GM18502 (cell line): Measurements from ENCODE around the gene MKNK2.

Experiments
- ATAC-seq: cut with Tn5 transposase; IDR thresholded peaks from one replicate; pipeline ENCODE4 v1.9.1; 2021; ENCODE audit warnings: mild to moderate bottlenecking; ENCODE audit not compliant: unreplicated experiment, poor library complexity

MKNK2 gene

DNA sequence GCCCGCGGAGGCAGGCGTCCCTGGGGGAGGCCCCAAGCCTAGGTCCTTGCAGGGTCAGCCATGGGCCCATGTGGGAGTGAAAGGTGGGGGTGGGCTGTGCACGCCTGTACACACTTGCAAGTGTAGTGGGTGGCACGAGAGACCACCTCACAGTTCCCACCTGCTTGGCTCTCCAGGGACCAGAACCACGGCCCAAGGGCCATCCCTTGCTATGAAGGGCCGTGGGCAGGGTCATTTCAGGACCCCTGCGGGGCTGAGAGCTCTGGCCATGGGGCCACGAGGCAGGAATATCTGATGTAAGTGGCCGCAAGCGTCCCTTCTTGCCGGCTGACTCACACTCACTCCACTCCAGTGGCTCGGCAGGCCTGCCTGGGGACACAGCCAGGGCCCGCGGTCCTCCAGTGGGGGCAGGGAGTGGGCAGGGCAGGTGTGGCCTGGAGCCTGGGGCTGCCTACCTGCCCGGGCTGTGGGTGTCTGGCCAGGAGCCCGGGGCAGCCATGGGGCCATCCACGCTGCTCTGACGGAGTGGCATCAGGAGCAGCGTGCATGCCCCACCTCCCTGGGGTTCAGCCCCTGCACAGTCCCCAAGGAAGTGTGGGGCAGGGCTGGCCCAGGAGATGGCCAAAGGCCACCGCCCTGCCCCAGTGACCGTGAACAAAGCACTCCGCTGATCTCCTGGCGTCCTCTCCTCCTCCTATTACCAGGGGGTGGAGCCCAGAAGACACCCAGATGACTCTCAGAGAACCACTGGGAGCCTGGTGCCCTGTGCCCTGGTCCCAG, 8.6 kb upstream of the MKNK2 start:
- ATAC-seq: no peak

GRCh38 chr19:2058570-2059421, 7.8 kb upstream of the MKNK2 start:
- no peak for ATAC-seq

- no peak for ATAC-seq
Observed at GRCh38 chr19:2057484-2058469, 6.7 kb upstream of the MKNK2 start.

DNA sequence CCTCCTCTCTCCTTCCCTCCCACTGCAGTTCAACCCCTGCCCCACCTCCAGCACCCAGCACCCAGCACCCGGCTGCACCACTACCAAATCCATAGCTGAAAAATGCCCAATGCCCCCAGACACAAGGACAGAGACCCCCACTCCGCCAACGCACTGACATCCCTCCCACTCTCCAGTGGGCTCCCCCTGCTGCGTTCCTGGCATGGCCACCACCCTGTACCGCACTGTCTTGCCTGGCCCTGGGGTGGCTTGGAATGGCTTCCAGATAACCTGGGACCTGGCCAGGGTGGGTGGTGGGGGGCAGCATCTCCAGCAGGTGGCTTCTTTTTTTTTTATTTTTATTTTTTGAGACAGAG, 5.8 kb upstream of the MKNK2 start:
- no peak for ATAC-seq

DNA sequence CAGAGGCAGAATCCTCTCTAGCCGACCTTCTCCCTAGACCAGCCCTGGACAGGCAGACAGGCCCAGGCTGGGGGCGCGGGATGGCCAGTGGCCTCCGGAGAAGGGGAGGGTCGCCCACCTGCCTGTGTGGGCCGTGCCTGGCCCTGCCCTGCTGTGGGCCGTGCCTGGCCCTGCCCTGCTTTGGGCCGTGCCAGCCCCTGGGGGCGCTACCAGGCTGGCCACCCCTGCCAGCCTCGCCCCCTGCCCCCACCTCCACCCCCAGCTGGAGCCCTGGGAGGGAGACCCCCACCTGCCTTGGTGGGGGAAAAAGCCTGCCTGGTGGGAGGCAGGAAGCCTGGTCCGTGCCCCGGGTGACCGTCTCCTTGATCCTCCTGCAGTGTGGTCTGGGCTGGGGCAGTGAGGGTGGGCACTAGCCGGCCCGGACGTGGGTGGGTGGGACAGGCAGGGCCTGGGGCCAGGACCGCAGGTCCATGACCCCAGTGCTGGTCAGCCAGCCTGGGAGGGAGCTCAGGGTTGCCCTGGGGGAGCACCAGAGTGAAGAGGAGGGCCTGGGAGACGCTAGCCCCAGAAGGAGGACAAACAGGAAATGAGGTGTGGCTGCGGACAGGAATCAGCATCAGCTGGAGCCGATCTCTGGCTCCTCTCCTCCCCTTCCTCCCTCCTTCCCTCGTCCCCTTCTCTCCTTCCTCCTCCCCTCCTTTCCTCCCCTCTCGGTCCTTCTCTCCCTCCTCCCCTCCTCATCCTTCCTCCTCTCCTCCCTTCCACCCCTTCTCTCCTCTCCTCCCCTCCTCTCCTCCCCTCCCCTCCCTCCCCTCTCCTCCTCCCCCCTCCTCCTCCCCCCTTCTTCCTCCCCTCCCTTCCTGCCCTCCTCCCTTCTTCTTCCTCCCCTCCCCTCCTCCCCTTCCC, 5.1 kb upstream of the MKNK2 start:
- no peak for ATAC-seq

DNA sequence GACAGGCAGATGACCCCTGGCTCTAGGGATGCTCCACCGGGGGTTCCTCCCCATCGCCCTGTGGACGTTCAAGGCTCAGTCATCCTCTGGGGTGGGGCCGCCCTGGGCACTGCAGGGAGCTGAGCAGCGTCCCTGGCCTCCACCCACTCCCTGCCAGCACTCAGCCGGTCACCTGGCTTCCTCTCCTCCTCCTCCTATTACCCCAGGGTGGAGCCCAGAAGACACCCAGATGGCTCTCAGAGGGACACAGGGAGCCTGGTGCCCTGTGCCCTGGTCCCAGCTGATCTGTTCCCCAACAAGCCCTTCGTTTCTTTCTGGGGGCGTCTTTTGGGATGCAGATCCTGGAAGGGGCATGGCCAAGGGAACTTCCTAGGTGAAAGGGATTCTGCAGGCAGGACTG, 3.7 kb upstream of the MKNK2 start:
- ATAC-seq: no peak

DNA sequence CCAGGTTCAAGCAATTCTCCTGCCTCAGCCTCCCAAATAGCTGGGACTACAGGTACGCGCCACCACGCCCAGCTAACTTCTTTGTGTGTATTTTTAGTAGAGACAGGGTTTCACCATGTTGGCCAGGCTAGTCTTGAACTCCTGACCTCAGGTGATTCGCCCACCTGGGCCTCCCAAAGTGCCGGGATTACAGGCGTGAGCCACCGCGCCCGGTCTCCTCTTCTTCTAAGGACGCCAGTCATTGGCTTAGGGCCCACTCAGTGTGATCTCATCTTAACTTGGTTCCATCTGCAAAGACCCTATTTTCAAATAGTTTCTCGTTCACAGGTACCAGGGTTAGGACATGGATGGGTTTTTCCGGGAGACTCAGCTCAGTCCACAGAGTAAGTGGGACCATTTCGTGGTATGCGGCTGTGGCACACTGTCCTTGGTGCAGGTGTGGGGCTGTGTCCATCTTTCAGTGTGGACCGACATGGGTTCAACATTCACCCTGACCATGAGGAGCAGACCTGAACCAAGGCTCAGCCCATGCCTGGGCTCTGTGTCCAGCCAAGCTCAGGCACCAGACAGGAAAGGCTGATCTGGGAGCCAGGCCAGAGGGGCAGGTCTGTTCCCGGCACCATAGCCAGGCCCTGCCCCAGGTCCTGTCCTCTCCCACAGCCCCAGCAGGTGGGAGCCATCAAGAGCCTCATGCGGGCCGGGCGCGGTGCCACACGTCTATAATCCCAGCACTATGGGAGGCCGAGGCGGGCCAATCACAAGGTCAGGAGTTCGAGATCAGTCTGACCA, 2.8 kb upstream of the MKNK2 start:
- no peak for ATAC-seq

DNA sequence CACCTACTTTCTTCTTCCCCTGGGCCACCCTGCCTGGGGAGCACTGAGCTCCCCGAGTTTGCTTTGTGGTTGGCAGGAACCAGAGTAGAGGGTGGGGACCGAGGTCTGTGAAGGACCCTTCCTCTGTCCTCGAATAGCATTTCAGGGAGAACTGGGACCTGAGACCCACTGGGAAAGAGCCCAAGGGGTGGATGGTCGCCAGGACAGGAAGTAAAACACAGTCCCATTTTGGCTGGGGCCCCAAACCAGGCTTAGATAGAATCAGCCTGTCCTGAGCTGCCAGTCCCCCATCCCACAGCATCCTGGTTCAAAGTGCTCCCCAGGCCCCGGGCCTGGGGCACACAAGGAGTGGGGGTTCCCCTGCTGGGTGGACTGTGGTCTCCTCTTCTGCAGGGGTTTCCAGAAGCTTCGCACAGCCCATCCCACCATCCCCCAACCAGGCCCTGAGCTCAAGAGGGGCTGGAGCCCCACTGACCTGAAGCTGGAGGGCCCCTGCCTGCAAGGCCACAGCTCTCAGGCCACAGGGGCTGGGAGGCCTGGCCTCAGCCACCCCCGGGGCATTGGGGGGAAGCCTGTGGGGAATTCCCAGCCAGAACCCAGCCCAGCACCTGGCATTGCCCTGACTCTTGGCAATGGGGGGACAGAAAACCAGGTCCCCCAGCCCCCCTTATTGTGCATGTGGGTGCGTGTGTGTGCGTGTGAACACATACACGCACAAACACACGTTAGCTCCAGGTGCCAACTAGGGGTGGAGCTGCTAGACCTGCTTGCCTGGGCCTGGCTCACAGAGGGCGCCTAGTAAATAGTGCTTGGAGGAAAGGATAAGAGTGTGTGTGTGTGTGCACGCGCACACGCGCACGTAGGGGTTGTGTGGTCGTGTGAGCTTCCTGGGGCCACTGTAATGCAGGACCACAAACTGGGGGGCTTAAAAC, 995 bp upstream of the MKNK2 start:
- no peak for ATAC-seq

DNA sequence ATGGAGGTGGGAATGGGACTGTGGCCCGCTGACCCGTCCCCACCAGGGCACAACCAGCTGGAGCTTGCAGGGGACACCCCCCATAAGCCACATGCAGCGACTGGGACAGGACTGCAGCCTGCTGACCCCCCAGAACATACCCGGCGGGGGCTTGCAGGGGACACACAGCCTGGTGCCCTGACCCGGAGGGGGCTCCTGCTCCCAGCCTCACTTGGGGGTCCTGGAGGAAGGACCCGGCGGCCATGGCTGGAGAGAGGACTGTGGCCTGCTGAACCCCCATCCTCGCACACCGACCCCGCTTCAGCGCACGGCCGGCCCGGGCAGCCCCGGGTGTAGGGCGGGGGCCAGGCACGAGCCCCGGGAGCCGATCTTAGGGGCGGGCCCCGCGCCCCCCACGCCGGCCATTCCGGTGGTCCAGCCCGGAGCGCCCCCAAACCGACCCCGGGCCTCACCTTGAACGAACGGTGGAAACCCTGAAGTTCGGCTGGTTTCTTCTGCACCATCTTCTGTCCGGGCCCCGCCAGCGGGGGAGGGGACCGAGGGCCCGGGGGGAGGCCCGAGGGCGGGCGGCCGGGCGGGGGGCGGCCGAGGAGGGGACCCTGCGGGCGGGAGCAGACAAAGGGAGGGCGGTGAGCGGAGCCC, 574 bp downstream of the MKNK2 start:
- peak; percentile 2 for ATAC-seq

DNA sequence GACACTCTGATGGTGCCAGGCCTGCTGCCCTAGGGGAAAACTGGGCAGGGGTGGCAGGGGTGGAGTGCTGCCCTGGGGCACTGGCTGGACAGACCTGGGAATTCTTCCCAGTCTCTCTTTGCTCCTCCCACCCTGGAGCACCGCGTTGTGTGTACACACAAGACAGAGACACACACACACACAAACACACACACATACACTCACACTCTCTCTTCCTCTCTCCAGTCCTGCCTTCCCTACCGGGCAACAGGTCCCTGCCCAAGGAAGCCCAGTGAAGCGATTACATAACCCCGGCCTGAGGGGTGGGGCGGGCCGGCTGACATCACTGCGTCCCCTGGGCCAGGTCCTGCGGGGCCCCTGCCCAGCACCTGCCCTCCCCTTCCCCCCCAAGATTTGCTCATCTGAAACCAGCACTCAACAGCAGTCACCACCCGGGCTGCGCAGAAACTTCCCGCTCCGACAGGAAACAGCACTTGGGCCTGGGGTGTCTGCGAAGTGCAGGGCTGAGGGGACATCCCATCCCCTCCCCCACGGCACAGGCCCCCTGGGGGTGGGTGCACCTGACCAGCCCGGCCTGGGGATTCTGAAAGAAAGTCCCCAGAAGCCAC, 1.2 kb downstream of the MKNK2 start:
- ATAC-seq: no peak

GRCh38 chr19:2048959-2049740, 1.9 kb downstream of the MKNK2 start:
- no peak for ATAC-seq

DNA sequence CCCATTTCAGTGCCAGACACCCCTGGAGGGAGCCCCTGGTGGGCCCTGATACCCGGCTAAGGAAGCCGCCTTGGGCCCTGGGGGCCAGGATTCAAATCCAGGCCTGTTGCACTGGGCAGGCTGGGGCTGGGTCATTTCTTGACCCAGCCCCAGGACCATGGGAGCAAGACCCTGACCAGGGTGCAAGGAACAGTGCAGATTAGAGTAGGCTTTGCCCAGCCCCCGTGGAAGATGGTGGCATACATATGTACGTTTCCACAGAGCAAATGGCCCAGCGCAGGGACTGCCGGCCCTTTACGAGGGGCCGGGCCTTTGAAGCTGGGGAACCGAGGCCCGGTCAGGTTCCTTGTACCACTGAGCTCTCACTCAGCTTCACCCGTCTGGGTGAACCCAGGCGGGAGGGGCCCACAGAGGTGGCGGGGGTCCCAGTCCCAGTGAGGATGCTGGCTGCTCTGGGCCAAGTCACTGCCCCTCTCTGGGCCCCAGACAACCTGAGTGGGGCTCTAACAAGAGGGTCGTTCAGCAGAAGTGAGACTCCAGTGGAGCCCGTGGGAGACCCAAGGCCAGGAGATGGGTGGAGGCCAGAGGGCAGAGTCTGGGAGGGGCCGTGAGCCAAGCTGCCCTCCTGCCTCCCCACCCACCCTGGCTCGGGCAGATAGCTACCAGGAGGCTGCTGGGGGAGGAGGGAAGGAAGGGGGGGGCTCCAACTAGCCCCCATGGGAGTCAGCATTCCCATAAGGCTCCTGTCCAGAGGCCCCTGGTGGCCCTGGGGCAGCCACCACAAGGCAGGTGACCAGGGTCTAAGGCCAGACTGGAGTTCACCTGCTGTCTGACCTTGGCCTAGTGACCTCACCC, 2.7 kb downstream of the MKNK2 start:
- no peak for ATAC-seq

DNA sequence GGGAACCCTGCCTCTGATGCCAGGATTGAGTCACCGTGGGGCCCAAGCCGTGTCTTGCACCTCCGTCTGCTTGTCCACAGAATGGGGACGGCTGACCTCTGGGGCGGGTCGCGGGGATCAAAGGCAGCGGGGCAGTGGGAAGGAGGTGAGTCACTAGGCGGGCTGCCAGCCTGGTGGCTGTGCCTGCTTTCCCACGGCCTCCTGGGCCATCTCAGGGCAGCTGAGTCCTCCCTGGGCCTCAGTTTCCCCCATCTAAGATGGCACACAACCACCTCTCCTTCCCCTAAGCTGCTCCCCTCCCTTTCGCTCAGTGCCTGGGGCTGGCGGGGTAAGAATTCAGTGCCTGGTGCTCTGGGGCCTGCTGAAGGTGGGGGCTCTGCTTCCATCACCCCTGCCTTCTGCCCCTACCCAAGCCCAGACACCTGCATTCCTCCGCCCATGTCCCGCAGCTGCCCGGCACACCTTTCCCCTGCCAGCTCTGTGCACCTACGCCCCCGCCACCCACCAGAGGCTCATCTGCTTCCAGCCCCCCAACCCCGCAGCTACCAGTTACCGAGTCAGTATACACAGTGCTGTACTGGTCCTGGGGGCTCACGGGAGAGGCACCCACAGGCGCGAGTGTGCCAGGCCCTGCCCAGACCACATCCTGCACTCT, 3.5 kb downstream of the MKNK2 start:
- ATAC-seq: no peak

GRCh38 chr19:2047076-2047448, 4.0 kb downstream of the MKNK2 start:
- no peak for ATAC-seq
